GM12878 (cell line): ENCODE measurements around the gene ARHGAP26. TPM values are rescaled to one million over a fixed set of nuclear protein-coding genes. Genes with fewer than 3 reads are reported as not detected.
A peak's percentile ranks its signal among the peaks of the same experiment; 100 is the strongest.

ENCODE experiments used
- ATAC-seq: fragments of 200-7000 bp; cut with Tn5 transposase; 3 replicates; pipeline ENCODE4 v1.9.1; 2020; ENCODE audit warnings: mild to moderate bottlenecking, moderate library complexity
- BruUV-seq: library from RNA; stranded (reverse); fragments of 400-500 nt; replicated peaks from 2 replicates; lab custom pipeline; 2021; lab: Mats Ljungman, UMichigan
- CTCF ChIA-PET: fragments of 300-600 bp; sonication (Branson Sonifier 250); formaldehyde crosslinking; extraction: SDS; loops from one replicate; lab custom pipeline; 2021; ENCODE audit warnings: inconsistent platforms; lab: Yijun Ruan, JAX
- POLR2A ChIA-PET: fragments of 350-600 bp; formaldehyde crosslinking; extraction: SDS; loops from one replicate; lab custom pipeline; 2021; ENCODE audit warnings: inconsistent platforms; lab: Charles Lee
- RAD21 ChIA-PET: fragments of 300-600 bp; sonication (Branson Sonifier 250); formaldehyde crosslinking; loops from one replicate; lab custom pipeline; 2023; ENCODE audit warnings: antibody characterized with exemption; ENCODE audit not compliant: unreplicated experiment; lab: Charles Lee
- SMC1A ChIA-PET: fragments of 300-600 bp; sonication (Branson Sonifier 250); formaldehyde crosslinking; loops from one replicate; lab custom pipeline; 2023; ENCODE audit not compliant: unreplicated experiment, uncharacterized antibody; lab: Charles Lee
- DNase-seq: peaks from one replicate; pipeline ENCODE4 v3.0.0-alpha.2; 2011; ENCODE audit warnings: low read depth, low spot score
- FAIRE-seq: peaks from 3 replicates; lab custom pipeline; 2011; peaks lifted over from hg19 to GRCh38; lab: Jason Lieb, UNC
- H2AFZ ChIP-seq: 2 replicates; pipeline ENCODE4 v1.6.0; 2011; ENCODE audit warnings: low read depth, low read length, control low read depth; ENCODE audit not compliant: control insufficient read depth
- H3K27ac ChIP-seq: 2 replicates; pipeline ENCODE4 v1.5.1; 2011; ENCODE audit warnings: control low read depth; ENCODE audit not compliant: control insufficient read depth, insufficient read depth
- H3K27me3 ChIP-seq, 2 experiments: replicated peaks in 1 of 2; 2 replicates each; pipeline versions ENCODE4 v1.6.0 to v1.6.1; 2011; ENCODE audit warnings: low read length in 1 of 2; ENCODE audit not compliant: control insufficient read depth in 2 of 2, insufficient read depth in 2 of 2
- H3K36me3 ChIP-seq, 2 experiments: 2 replicates each; pipeline ENCODE4 v1.5.1; 2011; ENCODE audit warnings: low read length in 1 of 2; ENCODE audit not compliant: control insufficient read depth in 2 of 2, insufficient read depth in 2 of 2
- H3K4me1 ChIP-seq: 2 replicates; pipeline ENCODE4 v1.6.1; 2011; ENCODE audit warnings: mild to moderate bottlenecking, low read length, moderate library complexity, mixed read lengths; ENCODE audit not compliant: control insufficient read depth, insufficient read depth
- H3K4me2 ChIP-seq: 2 replicates; pipeline ENCODE4 v1.6.0; 2011; ENCODE audit warnings: control low read depth; ENCODE audit not compliant: control insufficient read depth, insufficient read depth
- H3K4me3 ChIP-seq: fragments of 200-600 bp; sonication (generic); 2 replicates; pipeline ENCODE4 v1.5.1; 2016
- H3K79me2 ChIP-seq: 2 replicates; pipeline ENCODE4 v1.6.0; 2011; ENCODE audit warnings: low read length; ENCODE audit not compliant: control insufficient read depth, insufficient read depth
- H3K9ac ChIP-seq: 2 replicates; pipeline ENCODE4 v1.8.0; 2011; ENCODE audit warnings: low read length, control low read depth, mixed read lengths; ENCODE audit not compliant: control insufficient read depth, insufficient read depth
- H3K9me3 ChIP-seq: replicated peaks from 3 replicates; pipeline ENCODE4 v1.5.1; 2011; ENCODE audit warnings: mild to moderate bottlenecking, low read length; ENCODE audit not compliant: control insufficient read depth, insufficient read depth
- H4K20me1 ChIP-seq: 2 replicates; pipeline ENCODE4 v1.6.0; 2011; ENCODE audit not compliant: control insufficient read depth, insufficient read depth
- BHLHE40 ChIP-seq, 2 experiments: fragments of 450-650 bp in 1 of 2; IDR thresholded peaks; 2 replicates each; pipeline ENCODE4 v1.6.1; 2011 to 2017; ENCODE audit warnings: low read depth in 2 of 2, borderline replicate concordance in 1 of 2, improper control_type of control experiment in 1 of 2, low read length in 1 of 2, mild to moderate bottlenecking in 1 of 2
- CHD1 ChIP-seq: IDR thresholded peaks from 2 replicates; pipeline ENCODE4 v1.6.1; 2012; ENCODE audit warnings: low read depth, low read length, improper control_type of control experiment
- IKZF2 ChIP-seq, 2 experiments: fragments of 450-650 bp; IDR thresholded peaks; 2 replicates each; pipeline ENCODE4 v1.6.1; 2017; ENCODE audit warnings: mild to moderate bottlenecking in 2 of 2, moderate library complexity in 2 of 2
- POLR2A ChIP-seq: IDR thresholded peaks from 2 replicates; pipeline ENCODE4 v1.6.1; 2011; ENCODE audit warnings: low read depth, mild to moderate bottlenecking, low read length
- RELA ChIP-seq: fragments of 450-650 bp; IDR thresholded peaks from 2 replicates; pipeline ENCODE4 v1.8.0; 2014; ENCODE audit warnings: borderline replicate concordance; ENCODE audit not compliant: partially characterized antibody
- SREBF1 ChIP-seq: IDR thresholded peaks from 2 replicates; pipeline ENCODE4 v1.6.1; 2012; ENCODE audit warnings: mild to moderate bottlenecking, low read length
- SUZ12 ChIP-seq: fragments of 200-600 bp; sonication (generic); IDR thresholded peaks from one replicate; pipeline ENCODE4 v1.6.1; 2018; ENCODE audit warnings: antibody characterized with exemption, mild to moderate bottlenecking; ENCODE audit not compliant: unreplicated experiment
- TCF7 ChIP-seq: IDR thresholded peaks from 2 replicates; pipeline ENCODE4 v1.6.1; 2014; ENCODE audit warnings: antibody characterized with exemption, borderline replicate concordance
- YBX1 ChIP-seq: fragments of 450-650 bp; IDR thresholded peaks from 2 replicates; pipeline ENCODE4 v1.6.1; 2016; ENCODE audit warnings: antibody characterized with exemption
- ZNF24 ChIP-seq: fragments of 450-650 bp; IDR thresholded peaks from 2 replicates; pipeline ENCODE4 v1.6.1; 2017; ENCODE audit warnings: antibody characterized with exemption, mild to moderate bottlenecking
- ZZZ3 ChIP-seq: IDR thresholded peaks from 2 replicates; pipeline ENCODE4 v1.6.1; 2011; ENCODE audit warnings: low read depth; ENCODE audit not compliant: control insufficient read depth, insufficient read length
- WGBS: methylation state at CpG from one replicate; pipeline ENCODE4 v1.1.6; 2016; ENCODE audit warnings: low lambda C conversion rate; ENCODE audit not compliant: insufficient replicate concordance, insufficient coverage; ENCODE audit errors: missing lambda C conversion rate; 5-methylcytosine and 5-hydroxymethylcytosine counted together
- in situ Hi-C: fragments of 300-500 bp; cut with MboI; formaldehyde crosslinking; loops from 9 replicates; pipeline ENCODE4 v1.14.3; 2018; ENCODE audit warnings: mixed read lengths
- intact Hi-C: fragments of 100-400 bp; cut with micrococcal nuclease; formaldehyde crosslinking; loops from one replicate; pipeline ENCODE4 v1.14.2; 2022; ENCODE audit not compliant: unreplicated experiment
- polyA plus RNA-seq, 11 experiments: library from polyadenylated mRNA; depleted of rRNA in 4 of 11; unstranded in 6 of 11; stranded (reverse) in 5 of 11; fragments of >200 nt; fragmentation: Nextera tagmentation in 4 of 11; fragmentation: Illumina TruSeq in 1 of 11; extraction: Ambion mirVana in 4 of 11; extraction: Trizol in 1 of 11; gene quantifications; 1 replicate in 1 of 11; 2 replicates in 10 of 11; pipeline versions ENCODE4 v1.2.1 to v1.2.3, GENCODE V29; 2011 to 2016; ENCODE audit warnings: inconsistent platforms in 2 of 11, missing spikeins in 2 of 11, low read depth in 1 of 11
- total RNA-seq, 4 experiments: library from RNA; depleted of rRNA in 3 of 4; stranded (reverse); fragments of >200 nt in 3 of 4; fragmentation: Illumina TruSeq in 1 of 4; extraction: Trizol in 1 of 4; gene quantifications; 2 replicates each; pipeline versions ENCODE4 v1.2.1 to v1.2.3, GENCODE V29; 2013 to 2021
- TF ChIP-seq, protein P1 (sequence below): fragments of 450-650 bp; IDR thresholded peaks from 2 replicates; pipeline ENCODE4 v1.6.1; 2017; ENCODE audit warnings: low read depth, mild to moderate bottlenecking, moderate library complexity

The ARHGAP26 gene
- total and polyA plus RNA-seq, 10 of the 15 experiments (the other 5 are each of a cell fraction or from before 2014, with no cell fraction given) = 9.4 to 41.5 (median 19.3) TPM

DNA sequence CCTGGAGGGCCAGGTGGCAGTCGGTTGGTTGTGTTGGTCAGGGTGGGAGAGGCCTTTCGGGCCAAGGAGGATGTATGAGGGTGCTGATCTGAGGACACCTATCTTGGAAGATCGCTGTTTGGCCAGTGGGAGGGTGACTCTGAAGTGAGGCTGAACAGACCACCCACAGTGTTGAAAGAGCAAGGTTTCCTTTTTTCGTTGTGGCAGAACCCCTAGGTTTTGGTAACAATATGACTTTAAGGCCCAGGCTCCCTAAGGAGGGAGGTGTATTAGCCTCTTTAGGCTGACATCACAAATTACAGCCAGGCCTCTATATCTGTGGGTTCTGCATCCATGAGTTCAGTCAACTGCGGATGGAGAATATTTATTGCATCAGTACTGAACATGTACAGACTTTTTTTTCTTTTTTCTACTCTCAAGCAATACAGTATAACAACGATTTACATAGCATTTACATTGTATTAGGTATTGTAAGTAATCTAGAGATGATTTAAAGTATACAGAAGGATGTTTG lies 86.1 kb downstream of the ARHGAP26 start:
- Histone ChIP-seq H3K9ac (no peak overlapping the region), H2AFZ (no peak overlapping the region), H3K4me2 (no peak overlapping the region), H3K4me3 (no peak overlapping the region), H3K27me3 (no peaks in the 10 kb centered on the region), H4K20me1 (no peaks in the 10 kb centered on the region; the same call in 1 of the 2 replicates)
- WGBS = 33% methylated on average over 6 of the region's 6 CpGs
- POLR2A ChIA-PET = no interaction called here
- no peak for TF ChIP-seq BHLHE40 (IDR thresholded peaks at IDR 0.05; ENCODE audit: borderline replicate concordance in 1 of 2, low read depth in 2 of 2, low read length in 1 of 2)
- TF ChIP-seq ZZZ3 = no peak
- no peak for TF ChIP-seq ZNF24
- no peak for TF ChIP-seq RELA
- TF ChIP-seq SUZ12 = no peak
- no peak for TF ChIP-seq SREBF1
- TF ChIP-seq YBX1 = no peak
- TF ChIP-seq, all 136 proteins: peak for 0
- ChIA-PET RAD21 (no interaction called here), CTCF (no interaction called here), SMC1A (interaction anchor here (1.3 kb wide), 1 partner anchor 11 kb away, joined by 3 read pairs; no protein-coding TSS in a partner anchor)
- Histone ChIP-seq H3K9me3 (no peaks in the 10 kb centered on the region), H3K79me2 (no peaks in the 10 kb centered on the region), H3K4me1 (no peaks in the 10 kb centered on the region), H3K36me3 (no peaks in the 10 kb centered on the region), H3K27ac (no peak overlapping the region)
- intact Hi-C loops = no loop called here
- DNase-seq (no peak), ATAC-seq (no peak), FAIRE-seq (no peak)
- BruUV-seq = no TSS peak
- in situ Hi-C loops = no loop called here

DNA sequence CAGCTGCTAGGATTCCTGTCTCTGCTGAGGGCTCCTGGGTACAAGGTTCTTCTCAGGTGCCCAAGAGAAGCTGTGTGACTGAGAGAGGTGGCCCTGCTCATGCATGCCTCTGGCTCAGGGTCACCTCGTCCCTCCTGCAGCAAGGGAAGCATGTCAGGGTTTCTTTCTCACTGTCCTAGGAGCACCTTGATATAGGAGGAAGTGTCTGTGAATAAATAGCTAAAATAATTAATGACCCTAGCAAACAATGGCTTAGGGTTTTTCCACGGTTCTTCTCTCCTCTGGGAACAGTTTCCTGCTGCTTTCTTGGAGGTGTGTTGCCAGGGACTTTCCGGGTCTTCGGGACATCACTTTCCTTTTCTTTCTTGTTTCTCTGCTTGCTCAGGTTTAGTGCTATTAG lies 87.2 kb downstream of the ARHGAP26 start:
- TF ChIP-seq TCF7 (no peak), POLR2A (no peak), IKZF2 (IDR thresholded peaks at IDR 0.05) (peak in 1 of 2 experiments; percentile 12; a peak in 1 of 4 replicates), CHD1 (no peak)
- TF ChIP-seq, protein P1, sequence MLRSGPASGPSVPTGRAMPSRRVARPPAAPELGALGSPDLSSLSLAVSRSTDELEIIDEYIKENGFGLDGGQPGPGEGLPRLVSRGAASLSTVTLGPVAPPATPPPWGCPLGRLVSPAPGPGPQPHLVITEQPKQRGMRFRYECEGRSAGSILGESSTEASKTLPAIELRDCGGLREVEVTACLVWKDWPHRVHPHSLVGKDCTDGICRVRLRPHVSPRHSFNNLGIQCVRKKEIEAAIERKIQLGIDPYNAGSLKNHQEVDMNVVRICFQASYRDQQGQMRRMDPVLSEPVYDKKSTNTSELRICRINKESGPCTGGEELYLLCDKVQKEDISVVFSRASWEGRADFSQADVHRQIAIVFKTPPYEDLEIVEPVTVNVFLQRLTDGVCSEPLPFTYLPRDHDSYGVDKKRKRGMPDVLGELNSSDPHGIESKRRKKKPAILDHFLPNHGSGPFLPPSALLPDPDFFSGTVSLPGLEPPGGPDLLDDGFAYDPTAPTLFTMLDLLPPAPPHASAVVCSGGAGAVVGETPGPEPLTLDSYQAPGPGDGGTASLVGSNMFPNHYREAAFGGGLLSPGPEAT = 0 out of 2 replicates have a peak, but pooled peaks have one; percentile 15
- in situ Hi-C loops (no loop called here), intact Hi-C loops (no loop called here)
- no peaks in the 10 kb centered on the region for H3K4me1 ChIP-seq
- H3K4me3 ChIP-seq = no peak overlapping the region
- SMC1A ChIA-PET = interaction anchor here (0.6 to 1.3 kb wide), 5 partner anchors 12 to 1334 kb away, joined by 3 read pairs; no protein-coding TSS in a partner anchor
- no peak overlapping the region for H3K27ac ChIP-seq
- POLR2A ChIA-PET = no interaction called here
- no peaks in the 10 kb centered on the region for H3K9me3 ChIP-seq
- RAD21 ChIA-PET = interaction anchor here (1.0 kb wide), 1 partner anchor 10 kb away, joined by 3 read pairs; no protein-coding TSS in a partner anchor
- H3K36me3 ChIP-seq = no peaks in the 10 kb centered on the region
- no peak overlapping the region for H3K4me2 ChIP-seq
- no TSS peak for BruUV-seq
- no peaks in the 10 kb centered on the region; the same call in 1 of the 2 replicates for H4K20me1 ChIP-seq
- no peak overlapping the region for H2AFZ ChIP-seq
- no peaks in the 10 kb centered on the region for H3K27me3 ChIP-seq
- CTCF ChIA-PET = interaction anchor here (0.7 to 1.0 kb wide), 3 partner anchors 9 to 144 kb away, joined by 3 to 5 read pairs (median 3); no protein-coding TSS in a partner anchor
- DNase-seq (no peak), FAIRE-seq (no peak), ATAC-seq (peak; percentile 54)
- H3K9ac ChIP-seq = no peak overlapping the region
- H3K79me2 ChIP-seq = no peaks in the 10 kb centered on the region
- WGBS = 35% methylated on average over 4 of the region's 4 CpGs
